NCI-H146 (cell line): ENCODE measurements around the gene ASMT.
"Not testable (repeated sequence)": the region's sequence is repeated elsewhere in the genome, so short reads cannot be mapped to it uniquely, and the experiment has no call there.

ENCODE experiments used
- DNase-seq: peaks from one replicate; lab custom pipeline; 2025; lab: John Stamatoyannopoulos, UW

ASMT gene

GRCh38 chrX:1597345-1598020 lies 17.4 kb upstream of the ASMT start:
- no peak for DNase-seq

- no peak for DNase-seq
Observed at GRCh38 chrX:1598021-1598875, 16.6 kb upstream of the ASMT start.

DNA sequence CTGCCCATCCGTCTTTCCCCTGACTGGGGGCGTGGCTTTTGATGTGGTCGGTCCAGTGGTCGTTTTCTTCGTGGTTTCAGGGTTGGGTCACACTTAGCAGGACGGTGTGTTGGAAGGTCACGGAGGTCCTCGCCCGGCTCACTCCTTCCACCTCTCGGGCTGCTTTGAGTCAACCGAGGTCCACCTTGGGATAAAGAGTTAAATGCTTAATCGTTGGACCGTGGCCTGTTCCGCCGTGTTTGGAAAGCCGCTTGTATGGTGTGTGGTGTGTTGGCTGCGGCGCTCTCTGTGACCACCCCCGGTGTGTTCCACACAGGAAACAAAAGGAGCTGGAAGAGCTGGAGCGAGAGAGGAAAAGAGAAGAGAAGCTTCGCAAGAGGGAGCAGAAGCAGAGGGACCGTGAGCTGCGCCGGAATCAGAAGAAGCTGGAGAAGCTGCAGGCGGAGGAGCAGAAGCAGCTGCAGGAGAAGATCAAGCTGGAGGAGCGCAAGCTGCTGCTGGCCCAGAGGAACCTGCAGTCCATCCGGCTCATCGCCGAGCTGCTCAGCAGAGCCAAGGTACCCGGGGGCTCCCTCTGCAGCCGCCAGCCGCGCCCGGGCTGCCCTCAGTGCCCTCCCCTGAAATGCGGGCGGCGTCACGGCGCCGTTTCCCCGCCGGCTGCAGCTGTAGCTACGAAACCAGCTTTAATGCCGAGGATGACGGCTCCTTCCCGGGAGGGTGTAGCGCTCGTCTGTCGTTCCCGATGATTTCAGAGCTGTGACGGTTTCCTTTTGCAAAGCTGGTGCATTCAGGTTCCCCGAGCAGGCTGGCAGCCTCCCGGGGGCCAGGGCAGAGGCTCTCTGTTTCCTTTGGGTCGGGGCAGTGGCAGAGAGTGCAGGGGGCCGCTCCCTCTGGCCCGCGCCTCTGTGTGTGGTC lies 15.7 kb upstream of the ASMT start:
- no peak for DNase-seq

DNA sequence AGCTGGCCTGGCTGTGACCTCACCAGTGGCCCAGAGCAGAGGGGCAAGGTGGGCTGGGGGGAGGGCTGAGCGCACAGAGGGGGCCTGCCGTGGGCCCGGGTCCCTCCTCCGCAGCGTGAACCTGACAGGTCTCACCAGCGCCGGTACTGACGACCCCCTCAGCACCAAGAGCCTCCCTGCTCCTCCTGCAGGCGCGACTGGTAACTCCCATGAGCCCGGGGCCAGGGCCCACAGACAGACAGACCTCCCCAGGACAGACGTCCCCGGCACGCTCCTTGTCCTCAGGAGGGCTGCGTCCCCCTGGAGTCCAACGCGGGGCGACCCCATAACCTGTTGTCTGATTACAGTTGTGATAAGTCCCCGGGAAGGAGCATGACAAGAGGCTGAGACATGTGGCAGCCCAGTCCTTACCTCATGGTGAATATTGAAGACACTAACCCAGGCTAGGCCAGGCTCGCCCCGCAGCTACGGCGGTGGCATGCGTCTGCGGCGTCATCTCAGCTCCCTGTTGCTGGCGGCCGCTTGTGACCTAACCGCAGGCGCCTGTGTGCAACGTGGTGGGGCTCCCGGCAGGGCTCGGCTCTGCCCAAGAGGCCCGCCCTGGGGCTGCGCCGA lies 15.0 kb upstream of the ASMT start:
- no peak for DNase-seq

GRCh38 chrX:1600406-1601050 lies 14.3 kb upstream of the ASMT start:
- DNase-seq, result no peak

- no peak for DNase-seq
Observed at GRCh38 chrX:1601051-1601767, 13.7 kb upstream of the ASMT start.

DNA sequence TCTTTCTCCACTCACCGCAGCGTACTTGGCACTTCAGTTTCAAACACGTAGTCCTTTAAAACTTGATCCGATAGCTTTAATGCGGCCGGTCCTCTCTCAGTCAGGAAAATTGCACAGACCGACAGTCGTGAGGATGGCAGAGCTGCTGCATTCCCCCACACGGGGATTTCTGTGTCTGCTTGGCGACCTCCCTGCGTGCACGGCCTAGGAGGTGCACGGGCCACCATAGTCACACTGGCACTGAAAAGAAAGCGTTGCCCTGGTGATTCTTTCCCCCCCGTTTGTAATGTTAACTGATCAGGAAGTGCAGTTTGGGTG lies 13.1 kb upstream of the ASMT start:
- DNase-seq, result no peak

- no peak for DNase-seq
Observed at GRCh38 chrX:1602299-1602698, 12.6 kb upstream of the ASMT start.

DNA sequence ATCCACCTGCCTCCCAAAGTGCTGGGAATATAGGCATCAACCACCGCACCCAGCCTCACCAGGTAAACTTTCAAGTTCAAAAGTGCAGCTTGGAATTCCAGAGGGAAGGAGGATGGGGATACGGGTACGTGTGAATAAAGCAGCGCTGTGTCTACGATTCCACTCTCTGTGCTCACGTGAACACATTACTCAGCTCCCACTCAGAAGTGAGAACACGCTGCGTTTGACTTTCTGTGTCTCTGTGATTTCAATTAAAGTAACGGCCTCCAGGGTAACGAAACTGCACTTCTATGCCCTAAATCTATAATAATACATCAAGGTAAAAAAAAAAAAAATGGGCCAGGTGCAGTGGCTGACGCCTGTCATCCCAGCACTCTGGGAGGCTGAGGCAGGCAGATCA lies 8.4 kb upstream of the ASMT start:
- no peak for DNase-seq

DNA sequence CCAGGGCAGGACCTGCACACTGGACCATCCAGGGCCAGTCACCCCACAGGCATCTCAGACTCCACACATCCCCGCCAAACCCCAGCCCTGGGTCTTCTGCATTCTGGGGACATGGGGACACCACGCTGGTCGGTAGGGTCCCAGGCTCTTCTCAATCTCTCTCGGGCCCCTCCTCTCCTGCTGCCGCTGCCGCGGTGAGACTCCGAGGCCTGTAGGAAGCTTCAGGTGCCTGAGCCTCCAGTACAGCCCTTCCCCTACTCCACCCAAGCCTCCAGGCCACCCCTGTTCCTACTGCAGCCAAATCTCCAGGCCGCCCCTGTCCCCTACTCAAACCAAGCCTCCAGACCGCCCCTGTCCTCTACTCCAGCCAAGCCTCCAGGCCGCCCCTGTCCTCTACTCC lies 5.5 kb upstream of the ASMT start:
- DNase-seq, result no peak

DNA sequence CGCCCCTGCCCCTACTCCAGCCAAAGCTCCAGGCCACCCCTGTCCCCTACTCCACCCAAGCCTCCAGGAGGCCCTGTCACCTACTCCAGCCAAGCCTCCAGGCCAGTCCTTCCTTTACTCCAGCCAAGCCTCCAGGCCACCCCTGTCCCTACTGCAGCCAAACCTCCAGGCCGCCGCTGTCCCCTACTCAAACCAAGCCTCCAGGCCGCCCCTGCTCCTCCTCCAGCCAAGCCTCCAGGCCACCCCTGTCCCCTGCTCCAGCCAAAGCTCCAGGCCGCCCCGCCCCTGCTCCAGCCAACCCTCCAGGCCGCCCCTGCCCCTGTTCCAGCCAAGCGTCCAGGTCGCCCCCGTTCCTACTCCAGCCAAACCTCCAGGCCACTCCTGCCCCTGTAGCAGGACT lies 5.1 kb upstream of the ASMT start:
- no peak for DNase-seq

DNA sequence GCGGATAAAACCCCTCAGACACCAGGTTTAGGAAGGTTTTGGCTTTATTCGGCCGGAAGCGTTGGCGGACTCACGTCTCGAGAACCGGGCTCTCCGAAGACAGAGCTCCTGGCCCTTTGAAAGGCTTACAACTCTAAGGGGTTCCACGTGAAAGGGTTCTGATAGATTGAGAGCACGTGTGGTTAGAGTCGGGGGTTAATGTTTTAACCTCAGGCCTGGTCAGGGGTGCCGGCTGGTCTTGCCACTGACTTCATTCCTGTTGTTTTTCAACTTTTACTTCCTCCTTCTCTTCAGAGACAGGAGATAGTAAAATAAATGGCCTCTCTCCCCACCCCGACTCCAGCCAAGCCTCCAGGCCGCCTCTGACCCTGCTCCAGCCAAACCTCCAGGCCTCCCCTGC lies 4.7 kb upstream of the ASMT start:
- DNase-seq, result no peak

- no peak for DNase-seq
Observed at GRCh38 chrX:1610736-1611135, 4.1 kb upstream of the ASMT start.

DNA sequence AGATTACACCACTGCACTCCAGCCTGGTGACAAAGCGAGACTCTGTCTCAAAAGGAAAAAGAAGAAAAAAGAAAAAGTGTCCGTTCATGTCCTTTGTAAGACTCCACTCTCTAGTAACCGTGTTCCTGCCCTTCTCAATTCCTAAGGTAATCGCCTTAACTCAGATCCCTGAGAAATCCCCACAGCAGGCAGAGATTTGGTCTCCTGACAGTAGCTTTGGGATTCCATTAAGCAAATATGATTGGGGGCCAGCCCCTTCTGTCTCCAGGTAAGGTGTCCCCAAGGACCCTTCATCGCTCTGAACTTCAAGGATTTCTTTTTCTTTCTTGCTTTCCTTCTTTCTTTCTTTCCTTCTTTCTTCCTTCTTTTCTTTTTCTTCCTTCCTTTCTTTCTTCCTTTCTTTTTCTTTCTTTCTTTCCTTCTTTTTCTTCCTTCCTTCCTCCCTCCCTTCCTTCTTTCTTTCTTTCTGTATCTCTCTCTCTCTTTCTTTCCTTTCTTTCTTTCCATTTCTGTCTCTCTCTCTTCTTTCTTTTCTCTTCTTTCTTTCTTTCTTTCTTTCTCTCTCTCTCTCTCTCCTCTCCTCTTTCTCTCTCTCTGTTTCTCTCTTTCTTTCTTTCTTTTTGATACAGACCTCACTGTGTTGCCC lies 2.1 kb upstream of the ASMT start:
- DNase-seq, result no peak

DNA sequence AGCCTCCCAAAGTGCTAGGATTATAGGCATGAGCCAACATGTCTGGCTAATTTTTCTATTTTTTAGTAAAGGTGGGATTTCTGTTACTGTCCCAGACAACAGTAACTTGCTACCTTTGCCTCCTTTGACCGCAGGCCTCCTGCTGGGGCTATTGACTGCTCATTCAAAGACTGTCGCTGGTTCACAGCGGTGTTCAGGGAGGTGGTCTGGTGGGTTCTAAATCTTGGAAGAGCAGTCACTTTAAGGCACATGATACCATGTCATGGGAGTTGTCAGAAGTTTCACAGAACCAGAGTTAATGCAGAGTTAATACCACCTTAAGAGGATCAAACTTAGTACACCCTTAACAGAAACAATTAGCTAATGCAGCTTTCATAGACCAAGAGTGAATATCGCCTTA lies 3.8 kb downstream of the ASMT start:
- peak; percentile 12 for DNase-seq

GRCh38 chrX:1623691-1624090 lies 8.8 kb downstream of the ASMT start:
- DNase-seq, result no peak

DNA sequence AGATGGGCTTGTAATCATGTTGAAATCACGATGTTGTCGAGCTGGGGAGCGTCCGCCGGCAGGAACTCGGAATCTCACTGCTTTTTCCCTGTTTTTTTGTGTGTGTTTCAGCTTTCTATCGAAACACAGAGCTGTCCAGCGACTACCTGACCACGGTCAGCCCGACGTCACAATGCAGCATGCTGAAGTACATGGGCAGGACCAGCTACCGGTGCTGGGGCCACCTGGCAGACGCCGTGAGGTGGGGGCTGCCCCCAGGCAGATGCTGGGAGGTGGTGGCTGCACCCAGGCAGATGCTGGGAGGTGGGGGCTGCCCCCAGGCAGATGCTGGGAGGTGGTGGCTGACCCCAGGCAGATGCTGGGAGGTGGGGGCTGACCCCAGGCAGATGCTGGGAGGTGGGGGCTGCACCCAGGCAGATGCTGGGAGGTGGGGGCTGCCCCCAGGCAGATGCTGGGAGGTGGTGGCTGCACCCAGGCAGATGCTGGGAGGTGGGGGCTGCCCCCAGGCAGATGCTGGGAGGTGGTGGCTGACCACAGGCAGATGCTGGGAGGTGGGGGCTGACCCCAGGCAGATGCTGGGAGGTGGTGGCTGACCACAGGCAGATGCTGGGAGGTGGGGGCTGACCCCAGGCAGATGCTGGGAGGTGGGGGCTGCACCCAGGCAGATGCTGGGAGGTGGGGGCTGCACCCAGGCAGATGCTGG lies 9.4 kb downstream of the ASMT start:
- DNase-seq, result not testable (repeated sequence)

DNA sequence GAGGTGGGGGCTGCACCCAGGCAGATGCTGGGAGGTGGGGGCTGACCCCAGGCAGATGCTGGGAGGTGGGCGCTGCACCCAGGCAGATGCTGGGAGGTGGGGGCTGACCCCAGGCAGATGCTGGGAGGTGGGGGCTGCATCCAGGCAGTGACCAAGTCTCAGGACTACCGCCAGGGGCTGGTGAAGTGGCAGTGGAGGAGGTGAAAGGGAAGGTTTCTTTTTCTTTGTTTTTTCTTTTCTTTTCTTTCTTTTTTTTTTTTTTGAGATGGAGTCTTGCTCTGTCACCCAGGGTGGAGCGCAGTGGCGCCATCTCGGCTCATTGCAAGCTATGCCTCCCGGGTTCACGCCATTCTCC lies 10.0 kb downstream of the ASMT start:
- not testable (repeated sequence) for DNase-seq

DNA sequence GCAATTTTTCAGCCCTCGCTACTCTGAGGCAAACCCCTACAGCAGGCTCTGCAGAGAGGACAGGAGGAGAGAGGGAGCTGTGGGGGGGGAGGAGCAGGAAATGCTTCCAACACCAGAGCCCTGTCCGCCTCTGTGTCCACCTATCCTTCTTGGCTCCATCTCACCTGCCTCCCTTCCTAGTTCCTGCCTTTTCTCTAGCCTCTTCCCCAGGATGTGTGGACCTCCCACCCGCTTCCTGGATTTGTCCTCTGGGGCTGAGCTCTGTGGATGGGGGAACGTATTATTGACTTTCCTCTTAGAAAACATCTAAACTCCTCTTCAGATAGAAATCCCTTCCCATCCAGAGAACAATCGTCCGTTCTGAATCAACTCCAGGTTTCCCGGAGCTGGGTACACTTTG lies 14.4 kb downstream of the ASMT start:
- no peak for DNase-seq

DNA sequence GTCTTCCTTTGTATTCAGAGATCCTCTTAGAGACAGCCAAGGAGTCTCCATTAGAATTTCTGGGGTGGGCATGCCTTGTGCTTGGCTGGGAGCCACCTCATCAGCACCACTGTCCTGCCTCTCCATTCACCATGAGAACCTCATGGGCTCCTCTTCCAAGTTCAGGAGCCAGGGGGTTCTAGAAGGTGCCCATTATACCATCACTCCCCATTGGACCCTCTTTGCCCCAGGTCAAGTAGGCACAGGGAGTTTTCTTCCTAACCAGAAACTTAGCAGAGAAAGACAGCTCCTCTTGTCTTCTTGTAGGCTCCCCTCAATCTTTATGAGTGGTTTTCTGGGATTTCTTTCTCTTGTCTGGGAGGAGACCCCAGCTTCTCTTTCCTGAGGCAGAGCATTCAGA lies 31.1 kb downstream of the ASMT start:
- no peak for DNase-seq
